HCT116 (cell line): ENCODE results near the gene HOXA11. TPM values are rescaled to one million over a fixed set of nuclear protein-coding genes. Genes with fewer than 3 reads are reported as not detected.

Source experiments
- ATAC-seq: fragments of 200-7000 bp; cut with Tn5 transposase; 2 replicates; pipeline ENCODE4 v1.9.1; 2020; ENCODE audit warnings: mild to moderate bottlenecking, moderate library complexity
- BruUV-seq: library from RNA; stranded (reverse); fragments of 400-500 nt; replicated peaks from 2 replicates; lab custom pipeline; 2021; lab: Mats Ljungman, UMichigan
- CTCF ChIA-PET: fragments of 300-600 bp; sonication (Branson Sonifier 250); formaldehyde crosslinking; loops from one replicate; lab custom pipeline; 2021; ENCODE audit warnings: antibody characterized with exemption; lab: Charles Lee
- POLR2A ChIA-PET: fragments of 300-600, 350-600 bp; sonication (Branson Sonifier 250); formaldehyde crosslinking; loops from one replicate; lab custom pipeline; 2021; ENCODE audit warnings: antibody characterized with exemption; lab: Charles Lee
- RAD21 ChIA-PET, 2 experiments: fragments of 300-600 bp; sonication (Branson Sonifier 250); formaldehyde crosslinking; loops; one replicate each; lab custom pipeline; 2023; ENCODE audit warnings: low total read pairs in 2 of 2; ENCODE audit not compliant: uncharacterized antibody in 2 of 2, unreplicated experiment in 2 of 2, low non-redundant PET in 1 of 2; lab: Charles Lee
- DNase-seq: peaks from one replicate; pipeline ENCODE4 v3.0.0-alpha.2; 2010; ENCODE audit warnings: low read depth, low spot score
- H2AFZ ChIP-seq: fragments of 200-600 bp; shearing (Covaris generic), sonication (generic); 2 replicates; pipeline ENCODE4 v1.6.1; 2017; ENCODE audit warnings: low read depth, mixed run types, mixed read lengths, antibody characterized with exemption, low read length; ENCODE audit not compliant: poor library complexity, severe bottlenecking
- H3K27ac ChIP-seq: 2 replicates; pipeline ENCODE4 v1.5.1; 2012; ENCODE audit warnings: low read depth, low read length
- H3K27me3 ChIP-seq: fragments of 200-600 bp; sonication (generic); 2 replicates; pipeline ENCODE4 v1.6.1; 2016; ENCODE audit warnings: mixed run types, low read length, mixed read lengths; ENCODE audit not compliant: insufficient read depth
- H3K36me3 ChIP-seq, 2 experiments: fragments of 200-500 bp in 1 of 2; fragments of 200-600 bp in 1 of 2; sonication (Bioruptor generic) in 1 of 2; sonication (generic) in 1 of 2; 2 replicates each; pipeline versions ENCODE4 v1.5.1 to v1.6.1; 2014 to 2016; ENCODE audit warnings: low read length in 2 of 2, inconsistent platforms in 1 of 2, mixed read lengths in 1 of 2, mixed run types in 1 of 2; ENCODE audit not compliant: insufficient read depth in 2 of 2, control insufficient read depth in 1 of 2
- H3K4me1 ChIP-seq, 2 experiments: fragments of 200-600 bp in 1 of 2; sonication (generic) in 1 of 2; 2 replicates each; pipeline versions ENCODE4 v1.5.1 to v1.6.1; 2012 to 2017; ENCODE audit warnings: low read length in 2 of 2, inconsistent platforms in 1 of 2, mild to moderate bottlenecking in 1 of 2, mixed read lengths in 1 of 2, mixed run types in 1 of 2, moderate library complexity in 1 of 2; ENCODE audit not compliant: insufficient read depth in 2 of 2, control insufficient read depth in 1 of 2
- H3K4me2 ChIP-seq: fragments of 200-600 bp; sonication (generic); 2 replicates; pipeline ENCODE4 v1.6.1; 2017; ENCODE audit warnings: mixed run types, low read length, mixed read lengths
- H3K4me3 ChIP-seq, 2 experiments: fragments of 200-600 bp in 1 of 2; sonication (generic) in 1 of 2; replicated peaks in 1 of 2; 2 replicates each; pipeline ENCODE4 v1.5.1; 2011 to 2016; ENCODE audit warnings: low read length in 2 of 2, control low read depth in 1 of 2, low read depth in 1 of 2, mild to moderate bottlenecking in 1 of 2, mixed read lengths in 1 of 2, mixed run types in 1 of 2
- H3K79me2 ChIP-seq: fragments of 200-600 bp; sonication (generic); 2 replicates; pipeline ENCODE4 v1.6.1; 2017; ENCODE audit warnings: mild to moderate bottlenecking, mixed run types, low read length, moderate library complexity, mixed read lengths; ENCODE audit not compliant: insufficient read depth
- H3K9ac ChIP-seq: fragments of 200-600 bp; sonication (generic); 2 replicates; pipeline ENCODE4 v1.6.1; 2016; ENCODE audit warnings: low read length, mixed read lengths
- H3K9me2 ChIP-seq: fragments of 200-600 bp; sonication (generic), shearing (Covaris generic); 2 replicates; pipeline ENCODE4 v1.6.1; 2017; ENCODE audit warnings: mixed run types, mild to moderate bottlenecking, moderate library complexity; ENCODE audit not compliant: insufficient read depth
- H3K9me3 ChIP-seq, 2 experiments: fragments of 200-500 bp in 1 of 2; fragments of 200-600 bp in 1 of 2; sonication (Bioruptor generic) in 1 of 2; sonication (generic) in 1 of 2; 2 replicates each; pipeline ENCODE4 v1.6.1; 2014 to 2017; ENCODE audit warnings: low read length in 2 of 2, mixed read lengths in 2 of 2, inconsistent platforms in 1 of 2, low read depth in 1 of 2, mild to moderate bottlenecking in 1 of 2, mixed run types in 1 of 2, moderate library complexity in 1 of 2; ENCODE audit not compliant: control insufficient read depth in 1 of 2, insufficient read depth in 1 of 2
- H4K20me1 ChIP-seq: fragments of 200-600 bp; sonication (generic), shearing (Covaris generic); 2 replicates; pipeline ENCODE4 v1.6.1; 2017; ENCODE audit warnings: mixed run types, mild to moderate bottlenecking, moderate library complexity; ENCODE audit not compliant: insufficient read depth
- CTCF ChIP-seq, 3 experiments: fragments of 200-600 bp in 1 of 3; sonication (generic) in 1 of 3; IDR thresholded peaks in 2 of 3; conservative IDR thresholded peaks in 1 of 3; 2 replicates each; pipeline ENCODE4 v1.5.1; 2012 to 2017; ENCODE audit warnings: low read depth in 2 of 3, low read length in 2 of 3, antibody characterized with exemption in 1 of 3, borderline replicate concordance in 1 of 3, control low read depth in 1 of 3, mild to moderate bottlenecking in 1 of 3, mixed read lengths in 1 of 3, mixed run types in 1 of 3, moderate library complexity in 1 of 3; ENCODE audit not compliant: insufficient read depth in 1 of 3
- JUND ChIP-seq: IDR thresholded peaks from 2 replicates; pipeline ENCODE4 v1.6.1; 2012
- MAX ChIP-seq: IDR thresholded peaks from 2 replicates; pipeline ENCODE4 v1.6.1; 2012
- POLR2A ChIP-seq: IDR thresholded peaks from 2 replicates; pipeline ENCODE4 v1.7.0; 2011; ENCODE audit warnings: borderline replicate concordance; ENCODE audit not compliant: insufficient read depth, insufficient read length; ENCODE audit errors: extremely low read depth
- POLR2AphosphoS5 ChIP-seq: IDR thresholded peaks from 2 replicates; pipeline ENCODE4 v1.6.1; 2011; ENCODE audit warnings: mild to moderate bottlenecking, low read depth, low read length, moderate library complexity
- REST ChIP-seq: IDR thresholded peaks from 2 replicates; pipeline ENCODE4 v1.6.1; 2012; ENCODE audit warnings: low read depth
- ZFX ChIP-seq: fragments of 450-650 bp; IDR thresholded peaks from 2 replicates; pipeline ENCODE4 v1.6.1; 2017
- ZNF274 ChIP-seq: fragments of 200-500 bp; sonication (Bioruptor generic); IDR thresholded peaks from 2 replicates; pipeline ENCODE4 v1.6.1; 2014; ENCODE audit warnings: mild to moderate bottlenecking, low read depth, low read length, inconsistent platforms
- intact Hi-C: fragments of 100-400 bp; cut with micrococcal nuclease; formaldehyde crosslinking; loops from 2 replicates; pipeline ENCODE4 v1.10.0; 2022
- total RNA-seq: library from RNA; stranded (reverse); gene quantifications from one replicate; pipeline ENCODE4 v1.2.1, GENCODE V29; 2021; ENCODE audit not compliant: unreplicated experiment

HOXA11 gene
- total RNA-seq, 1 experiment from 2014 or later: 6.8 TPM

GRCh38 chr7:27164367-27165088 lies 20.5 kb downstream of the HOXA11 start:
- peaks cover 0 to 4% of the 10 kb centered on the region in 2 experiments; a peak in 1 of 4 replicates for H3K36me3 ChIP-seq
- H3K27ac ChIP-seq: peak overlapping the region; percentile 91
- H3K9ac ChIP-seq: peak overlapping the region; percentile 89
- no peaks in the 10 kb centered on the region for H3K9me2 ChIP-seq
- no peaks in the 10 kb centered on the region for H4K20me1 ChIP-seq
- H3K79me2 ChIP-seq: peaks cover 78% of the 10 kb centered on the region
- DNase-seq: no peak
- RAD21 ChIA-PET: no interaction called here
- H3K9me3 ChIP-seq: no peaks in the 10 kb centered on the region
- POLR2A ChIA-PET: interaction anchor here (1.4 kb wide), 1 partner anchor 15 kb away, joined by 4 read pairs; no protein-coding TSS in a partner anchor
- H3K4me3 ChIP-seq: peak overlapping the region; percentile 77 to 84
- H3K4me2 ChIP-seq: peak overlapping the region; percentile 97
- H3K4me1 ChIP-seq: peaks cover 22 to 76% of the 10 kb centered on the region in 2 experiments
- TF ChIP-seq JUND (no peak), POLR2AphosphoS5 (no peak), ZNF274 (no peak), CTCF (IDR thresholded peaks at IDR 0.05 in 2 of 3, conservative IDR thresholded peaks at IDR 0.05 in 1 of 3; ENCODE audit: borderline replicate concordance in 1 of 3, insufficient read depth in 1 of 3, low read depth in 2 of 3, low read length in 2 of 3) (peak in 2 of 3 experiments; percentile 23 to 30; a peak in 2 of 6 replicates)
- no peak overlapping the region for H2AFZ ChIP-seq
- no peaks in the 10 kb centered on the region for H3K27me3 ChIP-seq
- CTCF ChIA-PET: interaction anchor here (1.4 kb wide), 1 partner anchor 14 kb away, joined by 4 read pairs; no protein-coding TSS in a partner anchor
- intact Hi-C loops: loop anchor here (5.0 to 10.0 kb wide), 4 partner anchors 882 to 1597 kb away; partner anchors contain the start of genes CBX3 and HNRNPA2B1
- no peak for ATAC-seq
- no TSS peak for BruUV-seq

GRCh38 chr7:27164045-27164366 lies 21.0 kb downstream of the HOXA11 start:
- no peak for DNase-seq
- H3K79me2 ChIP-seq: peaks cover 73% of the 10 kb centered on the region
- TF ChIP-seq CTCF (IDR thresholded peaks at IDR 0.05 in 2 of 3, conservative IDR thresholded peaks at IDR 0.05 in 1 of 3; ENCODE audit: borderline replicate concordance in 1 of 3, insufficient read depth in 1 of 3, low read depth in 2 of 3, low read length in 2 of 3) (no peak), MAX (no peak), POLR2AphosphoS5 (no peak), REST (no peak), ZNF274 (no peak), POLR2A (no peak), ZFX (no peak)

More at GRCh38 chr7:27164045-27164366, 21.0 kb downstream of the HOXA11 start:
- BruUV-seq: no TSS peak
- ChIA-PET CTCF (interaction anchor here (1.4 kb wide), 1 partner anchor 13 kb away, joined by 4 read pairs; no protein-coding TSS in a partner anchor), POLR2A (interaction anchor here (1.4 kb wide), 1 partner anchor 14 kb away, joined by 4 read pairs; no protein-coding TSS in a partner anchor), RAD21 (no interaction called here)
- Histone ChIP-seq H3K4me2 (peak overlapping the region; percentile 97), H3K27me3 (no peaks in the 10 kb centered on the region), H2AFZ (no peak overlapping the region), H3K36me3 (peaks cover 0 to 4% of the 10 kb centered on the region in 2 experiments; a peak in 1 of 4 replicates), H3K4me1 (peaks cover 22 to 76% of the 10 kb centered on the region in 2 experiments), H3K9me2 (no peaks in the 10 kb centered on the region), H3K4me3 (peak overlapping the region; percentile 77 to 84), H3K9me3 (no peaks in the 10 kb centered on the region), H3K27ac (peak overlapping the region; percentile 91), H4K20me1 (no peaks in the 10 kb centered on the region), H3K9ac (peak overlapping the region; percentile 89)
- intact Hi-C loops: loop anchor here (5.0 to 10.0 kb wide), 4 partner anchors 882 to 1597 kb away; partner anchors contain the start of genes CBX3 and HNRNPA2B1
- ATAC-seq: no peak
